ENCODE results near the gene GULP1.

GULP1 gene

GRCh38 chr2:188629753-188630527 lies 338.3 kb downstream of the GULP1 start:
- DNase-seq: no peak

GRCh38 chr2:188631037-188631809 lies 339.5 kb downstream of the GULP1 start:
- no peak for DNase-seq

GRCh38 chr2:188634656-188635055 lies 343.0 kb downstream of the GULP1 start:
- DNase-seq: no peak

All from anterior cingulate cortex (tissue), 58 donors.